Upper lobe of left lung (tissue), 6 donors: ENCODE results near the gene GPSM1. TPM values are rescaled to one million over a fixed set of nuclear protein-coding genes. Genes with fewer than 3 reads are reported as not detected.

Experiments used
- ATAC-seq, 2 donors: fragments of 200-7000 bp; cut with Tn5 transposase; one replicate each; pipeline ENCODE4 v1.9.1; 2022; ENCODE audit warnings: mild to moderate bottlenecking in 2 of 2, moderate library complexity in 2 of 2; ENCODE audit not compliant: low FRiP score in 2 of 2
- DNase-seq, 2 donors: peaks; one replicate each; pipeline ENCODE4 v3.0.0-alpha.2; 2019 to 2020
- H3K27ac ChIP-seq, 4 donors: fragments of 200-600 bp; sonication (generic); one replicate each; pipeline ENCODE4 v1.5.1; 2016 to 2019
- H3K27me3 ChIP-seq, 4 donors: fragments of 200-600 bp; sonication (generic); one replicate each; pipeline ENCODE4 v1.5.1; 2017 to 2019
- H3K36me3 ChIP-seq, 4 donors: fragments of 200-600 bp; sonication (generic); one replicate each; pipeline ENCODE4 v1.5.1; 2016 to 2019
- H3K4me1 ChIP-seq, 4 donors: fragments of 200-600 bp; sonication (generic); one replicate each; pipeline ENCODE4 v1.5.1; 2018 to 2019
- H3K4me3 ChIP-seq, 4 donors: fragments of 200-600 bp; sonication (generic); one replicate each; pipeline ENCODE4 v1.5.1; 2017 to 2019; ENCODE audit warnings: mild to moderate bottlenecking in 2 of 4, moderate library complexity in 1 of 4
- H3K9me3 ChIP-seq, 4 donors: fragments of 200-600 bp; sonication (generic); one replicate each; pipeline ENCODE4 v1.5.1; 2018 to 2019
- EP300 ChIP-seq, 4 donors: sonication (generic); formaldehyde crosslinking; IDR thresholded peaks; one replicate each; pipeline ENCODE4 v1.5.1; 2017; ENCODE audit warnings: antibody characterized with exemption in 4 of 4, control low read depth in 2 of 4
- POLR2A ChIP-seq, 4 donors: fragments of 450-650 bp; IDR thresholded peaks; one replicate each; pipeline ENCODE4 v1.5.1; 2016 to 2017; ENCODE audit warnings: antibody characterized with exemption in 4 of 4, mild to moderate bottlenecking in 2 of 4
- POLR2AphosphoS5 ChIP-seq, 2 donors: sonication (generic); formaldehyde crosslinking; IDR thresholded peaks; one replicate each; pipeline ENCODE4 v1.5.1; 2017; ENCODE audit warnings: antibody characterized with exemption in 2 of 2
- WGBS, 2 donors: methylation state at CpG; one replicate each; pipeline ENCODE4 v1.1.5; 2017 to 2018; 5-methylcytosine and 5-hydroxymethylcytosine counted together
- total RNA-seq, 6 donors: library from RNA; depleted of rRNA in 4 of 6; stranded (reverse); fragments of >200 nt in 4 of 6; gene quantifications; one replicate each; pipeline versions ENCODE4 v1.1.0 to v1.2.1, GENCODE V29; 2016 to 2021
- TF ChIP-seq, protein P1 (sequence below), 6 experiments: fragments of 450-650 bp in 4 of 6; fragments of 200-600 bp in 2 of 6; sonication (generic) in 2 of 6; IDR thresholded peaks; one replicate each; pipeline ENCODE4 v1.5.1; 2016 to 2019; ENCODE audit warnings: antibody characterized with exemption in 6 of 6
- donor health status: DM: no; HTN: no; CAD: no; lungs with moderate emphysema.
- donor health status: DM: no; HTN: yes; CAD: no; lungs with severe emphysema.

The GPSM1 gene
- total RNA-seq, 6 donors from 2014 or later = 10.0 to 78.6 (median 24.2) TPM

DNA sequence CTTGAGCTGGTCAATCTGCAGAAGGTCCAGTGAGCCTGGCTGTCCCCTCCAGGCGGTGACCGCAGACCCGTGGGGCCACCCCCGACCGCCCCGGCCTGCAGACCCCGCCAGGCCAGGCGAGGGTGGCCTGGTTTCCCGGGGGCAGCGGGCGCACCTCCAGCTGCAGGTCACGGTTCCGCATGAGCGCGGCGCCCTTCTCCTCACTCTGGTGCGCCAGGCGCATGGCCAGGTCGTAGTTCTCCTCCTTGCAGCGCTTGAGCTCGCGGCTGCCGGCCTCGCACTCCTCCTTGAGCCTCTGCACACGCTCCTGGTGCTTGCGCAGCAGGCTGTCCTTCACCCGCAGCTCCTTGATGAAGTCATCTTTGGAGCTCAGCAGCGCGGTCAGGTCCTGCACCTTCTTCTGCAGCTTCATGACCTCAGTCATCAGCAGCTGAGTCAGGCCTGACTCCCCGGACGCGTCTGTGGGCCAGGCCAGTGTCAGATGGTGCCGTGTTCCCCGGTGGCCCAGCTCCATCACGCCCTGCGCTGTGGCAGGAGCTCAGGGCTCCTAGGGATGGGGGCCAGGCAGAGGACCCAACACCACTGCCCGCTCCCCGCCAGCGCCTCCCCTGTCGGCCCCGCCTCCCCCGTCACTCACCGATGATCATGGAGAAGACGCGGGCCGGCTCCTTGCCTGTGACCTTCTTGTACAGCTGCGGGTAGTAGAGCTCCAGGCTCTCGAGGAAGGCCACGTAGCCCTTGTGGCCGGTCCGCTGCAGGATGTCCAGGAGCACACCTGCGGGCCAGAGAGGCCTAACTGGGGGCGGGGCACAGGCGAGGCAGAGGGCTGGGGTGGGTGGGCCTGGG, 43.6 kb downstream of the GPSM1 start:
- Histone ChIP-seq H3K4me3 (no peak overlapping the region), H3K4me1 (peaks cover 10 to 19% (median 14%) of the 10 kb centered on the region in 4 donors), H3K9me3 (no peaks in the 10 kb centered on the region), H3K27me3 (no peaks in the 10 kb centered on the region), H3K36me3 (peaks cover 0 to 7% (median 0%) of the 10 kb centered on the region in 4 donors), H3K27ac (no peak overlapping the region)
- TF ChIP-seq EP300 (IDR thresholded peaks at IDR 0.05) = no peak
- DNase-seq (peak in 1 of 2 donors; percentile 81), ATAC-seq (no peak)
- WGBS, 2 donors = 95 to 96% methylated on average over 10 to 49 of the region's 54 CpGs

DNA sequence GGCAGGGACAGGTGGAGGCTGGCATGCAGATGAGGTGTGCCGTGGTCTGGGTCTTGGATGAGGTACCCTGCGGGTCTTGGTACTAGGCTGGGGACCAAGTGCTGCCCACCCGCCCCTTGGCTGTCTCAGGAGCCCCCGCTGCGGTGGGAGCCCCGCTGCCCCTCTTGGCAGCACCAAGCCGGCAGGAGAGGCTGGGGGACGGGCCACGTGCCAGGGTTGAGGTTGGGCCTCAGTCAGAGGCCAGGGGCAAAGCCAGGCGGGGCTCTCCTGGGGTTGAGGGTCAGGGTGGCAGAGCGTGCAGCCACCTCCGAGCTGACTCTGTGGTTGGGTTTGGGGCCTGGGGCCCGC, 44.2 kb downstream of the GPSM1 start:
- TF ChIP-seq, protein P1, sequence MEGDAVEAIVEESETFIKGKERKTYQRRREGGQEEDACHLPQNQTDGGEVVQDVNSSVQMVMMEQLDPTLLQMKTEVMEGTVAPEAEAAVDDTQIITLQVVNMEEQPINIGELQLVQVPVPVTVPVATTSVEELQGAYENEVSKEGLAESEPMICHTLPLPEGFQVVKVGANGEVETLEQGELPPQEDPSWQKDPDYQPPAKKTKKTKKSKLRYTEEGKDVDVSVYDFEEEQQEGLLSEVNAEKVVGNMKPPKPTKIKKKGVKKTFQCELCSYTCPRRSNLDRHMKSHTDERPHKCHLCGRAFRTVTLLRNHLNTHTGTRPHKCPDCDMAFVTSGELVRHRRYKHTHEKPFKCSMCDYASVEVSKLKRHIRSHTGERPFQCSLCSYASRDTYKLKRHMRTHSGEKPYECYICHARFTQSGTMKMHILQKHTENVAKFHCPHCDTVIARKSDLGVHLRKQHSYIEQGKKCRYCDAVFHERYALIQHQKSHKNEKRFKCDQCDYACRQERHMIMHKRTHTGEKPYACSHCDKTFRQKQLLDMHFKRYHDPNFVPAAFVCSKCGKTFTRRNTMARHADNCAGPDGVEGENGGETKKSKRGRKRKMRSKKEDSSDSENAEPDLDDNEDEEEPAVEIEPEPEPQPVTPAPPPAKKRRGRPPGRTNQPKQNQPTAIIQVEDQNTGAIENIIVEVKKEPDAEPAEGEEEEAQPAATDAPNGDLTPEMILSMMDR (IDR thresholded peaks at IDR 0.05) = no peak
- no peak for TF ChIP-seq POLR2A (IDR thresholded peaks at IDR 0.05)
- no peak for TF ChIP-seq EP300 (IDR thresholded peaks at IDR 0.05)
- Histone ChIP-seq H3K4me3 (no peak overlapping the region), H3K27ac (no peak overlapping the region), H3K36me3 (peaks cover 0 to 7% (median 0%) of the 10 kb centered on the region in 4 donors), H3K27me3 (no peaks in the 10 kb centered on the region), H3K4me1 (peaks cover 10 to 19% (median 14%) of the 10 kb centered on the region in 4 donors), H3K9me3 (no peaks in the 10 kb centered on the region)
- WGBS, 2 donors = 92% methylated on average over 6 of the region's 13 CpGs; no CpG with 5 or more reads in 1 of the 2 donors
- no peak for ATAC-seq
- DNase-seq = no peak

DNA sequence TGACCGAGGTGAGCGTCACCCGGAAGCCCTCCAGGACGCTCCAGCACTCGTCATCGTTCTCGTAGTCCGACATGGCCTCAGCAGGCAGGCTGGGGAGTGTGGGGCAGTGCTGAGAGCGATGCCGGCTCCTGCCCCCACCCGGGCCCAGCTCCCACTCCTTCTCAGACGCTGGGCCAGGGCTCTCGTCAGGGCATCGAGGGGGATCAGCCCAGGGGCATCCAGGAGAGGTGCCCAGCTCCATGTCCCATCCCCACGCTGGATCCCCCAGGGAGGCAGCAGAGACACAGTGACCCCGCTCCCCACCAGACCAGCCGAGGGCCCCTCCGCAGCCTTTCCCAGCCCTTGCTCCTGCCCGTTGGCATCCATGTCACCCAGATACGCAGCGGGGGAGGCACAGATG, 44.7 kb downstream of the GPSM1 start:
- Histone ChIP-seq H3K36me3 (peaks cover 0 to 7% (median 0%) of the 10 kb centered on the region in 4 donors), H3K4me3 (no peak overlapping the region), H3K4me1 (peaks cover 10 to 19% (median 14%) of the 10 kb centered on the region in 4 donors), H3K27me3 (no peaks in the 10 kb centered on the region), H3K9me3 (no peaks in the 10 kb centered on the region), H3K27ac (peak overlapping the region in 2 of 4 donors; percentile 66 to 76)
- ATAC-seq (no peak), DNase-seq (peak in 1 of 2 donors; percentile 50)
- TF ChIP-seq POLR2AphosphoS5 (IDR thresholded peaks at IDR 0.05) = no peak
- TF ChIP-seq, protein P1 (IDR thresholded peaks at IDR 0.05) = no peak
- TF ChIP-seq EP300 (IDR thresholded peaks at IDR 0.05) = no peak
- TF ChIP-seq POLR2A (IDR thresholded peaks at IDR 0.05) = no peak
- WGBS, 2 donors = 94 to 95% methylated on average over 7 to 14 of the region's 21 CpGs

DNA sequence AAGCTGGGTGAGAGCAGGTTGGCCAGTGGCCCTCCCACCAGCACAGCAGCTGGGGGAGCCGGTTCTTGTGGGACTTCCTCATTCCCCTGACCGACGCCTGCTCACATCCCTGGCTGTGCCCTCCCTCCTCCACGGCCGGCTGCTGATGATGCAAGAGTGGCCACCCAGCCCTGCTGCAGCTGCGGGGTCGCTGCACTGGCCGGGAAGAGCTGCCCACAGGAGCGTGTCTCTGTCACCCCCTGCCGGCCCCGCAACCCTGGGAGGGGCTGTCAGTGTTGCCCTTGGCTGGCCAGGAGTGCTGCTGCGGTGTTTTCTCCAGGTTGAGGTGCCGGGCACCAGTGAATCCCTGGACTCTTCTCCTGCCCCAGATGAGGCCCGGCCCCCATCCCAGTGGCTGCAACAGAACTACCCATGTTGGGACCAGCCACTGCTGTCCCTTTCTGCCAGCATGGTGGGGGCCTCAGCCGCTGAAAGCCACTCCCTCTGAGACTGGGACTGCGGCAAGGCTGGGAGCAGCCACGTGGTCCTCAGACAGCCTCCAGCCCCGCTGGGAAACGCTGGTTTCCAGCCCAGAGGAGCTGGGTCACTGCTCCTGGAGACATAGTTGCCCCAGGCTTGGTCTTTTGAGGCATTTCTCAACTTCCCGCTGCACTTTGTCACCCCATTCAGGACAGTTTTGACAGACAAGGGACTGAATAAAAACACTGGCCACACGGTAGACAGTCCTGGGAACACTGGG, 45.4 kb downstream of the GPSM1 start:
- no peak for TF ChIP-seq EP300 (IDR thresholded peaks at IDR 0.05)
- TF ChIP-seq, protein P1 (IDR thresholded peaks at IDR 0.05) = peak in 1 of 6 experiments; percentile 17
- no peak for TF ChIP-seq POLR2AphosphoS5 (IDR thresholded peaks at IDR 0.05)
- no peak for TF ChIP-seq POLR2A (IDR thresholded peaks at IDR 0.05)
- Histone ChIP-seq H3K27me3 (no peaks in the 10 kb centered on the region), H3K4me3 (peak overlapping the region in 3 of 4 donors; percentile 25 to 47 (median 35)), H3K4me1 (peaks cover 10 to 19% (median 14%) of the 10 kb centered on the region in 4 donors), H3K9me3 (no peaks in the 10 kb centered on the region), H3K36me3 (peaks cover 0 to 7% (median 0%) of the 10 kb centered on the region in 4 donors), H3K27ac (peak overlapping the region; percentile 1 to 76 (median 64))
- WGBS, 2 donors = 16 to 20% methylated on average over 12 to 19 of the region's 21 CpGs
- DNase-seq (peak; percentile 87 to 88), ATAC-seq (peak; percentile 79 to 86)
